Smooth muscle cell (in vitro differentiated cells): ENCODE measurements around the gene MAS1. TPM values are rescaled to one million over a fixed set of nuclear protein-coding genes. Genes with fewer than 3 reads are reported as not detected.

Experiments
- DNase-seq: peaks from one replicate; lab custom pipeline; 2025; ENCODE audit not compliant: unreplicated experiment; lab: John Stamatoyannopoulos, UW
- H2AFZ ChIP-seq: fragments of 200-600 bp; sonication (generic); 2 replicates; pipeline ENCODE4 v1.6.0; 2016; ENCODE audit warnings: antibody characterized with exemption, low read depth, mild to moderate bottlenecking
- H3F3A ChIP-seq: fragments of 200-600 bp; sonication (generic); 2 replicates; pipeline ENCODE4 v1.6.0; 2017; ENCODE audit warnings: antibody characterized with exemption, low read depth
- H3K27ac ChIP-seq: fragments of 200-600 bp; sonication (generic); 2 replicates; pipeline ENCODE4 v1.5.1; 2016; ENCODE audit warnings: low read depth, mild to moderate bottlenecking
- H3K27me3 ChIP-seq: fragments of 200-600 bp; sonication (generic); 2 replicates; pipeline ENCODE4 v1.6.1; 2016; ENCODE audit warnings: low read depth, mild to moderate bottlenecking
- H3K36me3 ChIP-seq: fragments of 200-600 bp; sonication (generic); 2 replicates; pipeline ENCODE4 v1.5.1; 2016; ENCODE audit warnings: low read depth
- H3K4me1 ChIP-seq: fragments of 200-600 bp; sonication (generic); 2 replicates; pipeline ENCODE4 v1.5.1; 2016; ENCODE audit warnings: low read depth
- H3K4me2 ChIP-seq: fragments of 200-600 bp; sonication (generic); 2 replicates; pipeline ENCODE4 v1.6.0; 2016; ENCODE audit warnings: mild to moderate bottlenecking
- H3K4me3 ChIP-seq: fragments of 200-600 bp; sonication (generic); 2 replicates; pipeline ENCODE4 v1.5.1; 2016; ENCODE audit warnings: mild to moderate bottlenecking
- H3K79me2 ChIP-seq: fragments of 200-600 bp; sonication (generic); 2 replicates; pipeline ENCODE4 v1.6.0; 2016; ENCODE audit warnings: low read depth, mild to moderate bottlenecking
- H3K9ac ChIP-seq: fragments of 200-600 bp; sonication (generic); 2 replicates; pipeline ENCODE4 v1.6.0; 2016; ENCODE audit warnings: low read depth
- H3K9me3 ChIP-seq: fragments of 200-600 bp; sonication (generic); replicated peaks from 2 replicates; pipeline ENCODE4 v1.5.1; 2016; ENCODE audit warnings: low read depth
- H4K20me1 ChIP-seq: fragments of 200-600 bp; sonication (generic); 2 replicates; pipeline ENCODE4 v1.6.0; 2016; ENCODE audit warnings: low read depth
- CTCF ChIP-seq: fragments of 200-600 bp; sonication (generic); IDR thresholded peaks from 2 replicates; pipeline ENCODE4 v1.5.1; 2017; ENCODE audit warnings: borderline replicate concordance, mild to moderate bottlenecking, antibody characterized with exemption; ENCODE audit not compliant: insufficient read depth, poor library complexity, severe bottlenecking
- WGBS: methylation state at CpG from one replicate; pipeline ENCODE4 v1.1.7; 2016; ENCODE audit warnings: low lambda C conversion rate; 5-methylcytosine and 5-hydroxymethylcytosine counted together
- polyA plus RNA-seq: library from polyadenylated mRNA; unstranded; fragments of >200 nt; fragmentation: Nextera tagmentation; extraction: Ambion mirVana; gene quantifications from 2 replicates; pipeline ENCODE4 v1.2.1, GENCODE V29; 2016
- total RNA-seq: library from RNA; depleted of rRNA; stranded (reverse); fragments of >200 nt; gene quantifications from 2 replicates; pipeline ENCODE4 v1.2.3, GENCODE V29; 2014

The MAS1 gene
- total and polyA plus RNA-seq, 2 experiments from 2014 or later: not detected

- Histone ChIP-seq H3F3A (no peaks in the 10 kb centered on the region), H3K9me3 (no peaks in the 10 kb centered on the region), H3K4me2 (no peak overlapping the region), H3K79me2 (no peaks in the 10 kb centered on the region), H3K27ac (no peak overlapping the region), H3K9ac (no peak overlapping the region), H2AFZ (no peak overlapping the region), H3K36me3 (no peaks in the 10 kb centered on the region), H3K27me3 (peaks cover 11% of the 10 kb centered on the region), H3K4me1 (no peaks in the 10 kb centered on the region), H3K4me3 (no peak overlapping the region), H4K20me1 (no peaks in the 10 kb centered on the region)
- no peak for TF ChIP-seq CTCF
- 83% methylated on average over 2 of the region's 2 CpGs for WGBS
- DNase-seq: no peak
These were observed 22.6 kb downstream of the MAS1 start for GRCh38 chr6:159913375-159913774.

- 88% methylated on average over 6 of the region's 6 CpGs for WGBS
- no peaks in the 10 kb centered on the region for H3K36me3 ChIP-seq
- no peak overlapping the region for H3K4me2 ChIP-seq
These were observed 23.2 kb downstream of the MAS1 start for GRCh38 chr6:159913862-159914564.

GRCh38 chr6:159914565-159914923 lies 23.8 kb downstream of the MAS1 start:
- H3K4me1 ChIP-seq: no peaks in the 10 kb centered on the region
- no peaks in the 10 kb centered on the region for H3K9me3 ChIP-seq
- no peak overlapping the region for H3K27ac ChIP-seq
- no peaks in the 10 kb centered on the region for H3F3A ChIP-seq
- no peaks in the 10 kb centered on the region for H3K36me3 ChIP-seq
- DNase-seq: no peak
- WGBS: 96% methylated on average over 3 of the region's 3 CpGs
- no peak overlapping the region for H3K4me2 ChIP-seq
- no peaks in the 10 kb centered on the region for H4K20me1 ChIP-seq
- H3K27me3 ChIP-seq: peaks cover 7% of the 10 kb centered on the region
- no peak overlapping the region for H3K4me3 ChIP-seq
- H3K9ac ChIP-seq: no peak overlapping the region
- TF ChIP-seq CTCF: no peak
- H3K79me2 ChIP-seq: no peaks in the 10 kb centered on the region
- H2AFZ ChIP-seq: no peak overlapping the region

More at GRCh38 chr6:159913862-159914564, 23.2 kb downstream of the MAS1 start:
- DNase-seq: no peak
- H4K20me1 ChIP-seq: no peaks in the 10 kb centered on the region
- H3K79me2 ChIP-seq: no peaks in the 10 kb centered on the region
- H3K27me3 ChIP-seq: peaks cover 11% of the 10 kb centered on the region
- H3K4me3 ChIP-seq: no peak overlapping the region
- no peak overlapping the region for H2AFZ ChIP-seq
- H3K9me3 ChIP-seq: no peaks in the 10 kb centered on the region
- TF ChIP-seq CTCF: no peak
- no peak overlapping the region for H3K9ac ChIP-seq
- H3F3A ChIP-seq: no peaks in the 10 kb centered on the region
- H3K4me1 ChIP-seq: no peaks in the 10 kb centered on the region
- H3K27ac ChIP-seq: no peak overlapping the region

DNA sequence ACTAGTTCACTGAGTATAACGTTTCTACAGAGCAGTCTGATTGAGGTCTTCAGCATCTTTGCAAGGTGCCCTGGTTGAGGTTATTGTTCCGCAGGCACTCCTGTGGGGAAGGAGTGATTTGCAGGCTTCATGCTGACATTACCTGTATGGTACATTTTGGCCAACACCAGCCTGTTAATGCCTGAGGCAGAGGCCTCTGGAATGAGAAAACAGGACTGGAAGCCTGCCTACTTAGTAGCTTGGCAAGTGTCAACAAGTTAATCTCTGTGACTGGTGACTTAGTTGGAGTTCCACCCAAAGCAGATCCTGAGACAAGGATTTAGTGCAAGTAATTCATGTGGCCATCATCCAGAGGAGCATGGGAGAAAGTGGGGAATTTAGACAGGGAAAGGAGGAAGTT lies 24.6 kb downstream of the MAS1 start:
- WGBS: 70% methylated on average over 2 of the region's 2 CpGs
- TF ChIP-seq CTCF: no peak
- no peak overlapping the region for H3K4me3 ChIP-seq

More for the DNA sequence above, 24.6 kb downstream of the MAS1 start:
- no peak overlapping the region for H3K4me2 ChIP-seq
- H3K36me3 ChIP-seq: no peaks in the 10 kb centered on the region
- H4K20me1 ChIP-seq: no peaks in the 10 kb centered on the region
- H3K4me1 ChIP-seq: no peaks in the 10 kb centered on the region
- H3F3A ChIP-seq: no peaks in the 10 kb centered on the region
- no peak overlapping the region for H3K27ac ChIP-seq
- H3K9ac ChIP-seq: no peak overlapping the region
- no peaks in the 10 kb centered on the region for H3K79me2 ChIP-seq
- DNase-seq: no peak
- H3K9me3 ChIP-seq: no peaks in the 10 kb centered on the region
- peaks cover 4% of the 10 kb centered on the region for H3K27me3 ChIP-seq
- no peak overlapping the region for H2AFZ ChIP-seq
